GM19240 (cell line): ENCODE data around the gene TTLL10.

Source experiments
- DNase-seq: peaks from one replicate; pipeline ENCODE4 v3.0.0; 2011; ENCODE audit warnings: low spot score; ENCODE audit not compliant: insufficient read length

TTLL10 gene

GRCh38 chr1:1245817-1246576 lies 72.3 kb downstream of the TTLL10 start:
- no peak for DNase-seq

DNA sequence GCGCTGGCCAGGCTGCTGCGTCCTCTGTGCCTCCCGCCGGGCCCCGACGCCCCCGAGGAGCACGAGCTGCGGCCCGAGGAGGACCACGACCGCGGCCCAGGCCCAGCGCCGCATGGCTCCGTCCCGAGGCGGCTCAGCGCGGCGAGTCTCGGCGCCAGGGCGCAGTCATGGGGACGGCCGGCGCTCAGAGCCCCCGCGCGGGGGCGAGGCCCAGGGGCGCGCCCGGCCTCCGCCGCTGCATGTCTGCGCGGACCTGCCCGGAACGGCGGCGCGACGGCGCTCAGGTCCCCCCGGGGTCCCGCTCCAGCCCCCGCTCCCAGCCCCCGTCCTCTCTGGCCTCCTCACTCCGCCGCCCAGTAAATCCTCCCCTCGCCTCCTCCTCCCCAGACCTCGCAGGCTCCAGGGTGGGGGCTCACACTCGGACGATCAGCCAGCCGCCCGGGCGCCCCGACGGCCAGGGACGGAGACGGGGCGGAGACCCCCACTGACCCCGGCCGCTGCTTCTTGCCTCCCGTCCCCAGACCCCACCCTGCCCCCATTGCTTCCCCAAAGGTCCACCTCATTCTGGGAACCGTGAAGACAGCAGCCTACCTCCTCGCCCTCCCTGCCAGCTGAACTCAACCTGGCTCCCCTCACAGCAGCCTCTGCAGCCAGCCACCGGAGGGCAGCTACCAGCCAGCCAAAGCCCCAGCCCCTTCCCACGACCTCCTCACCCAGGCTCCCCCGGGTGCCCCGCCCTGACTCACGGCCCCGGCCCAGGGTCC lies 73.1 kb downstream of the TTLL10 start, which contains the start of gene C1QTNF12:
C1QTNF12 (minus strand) TSS at position 146 of the 764 bp plus-strand sequence; CDS start at position 114, 32 bp downstream.
- no peak for DNase-seq

DNA sequence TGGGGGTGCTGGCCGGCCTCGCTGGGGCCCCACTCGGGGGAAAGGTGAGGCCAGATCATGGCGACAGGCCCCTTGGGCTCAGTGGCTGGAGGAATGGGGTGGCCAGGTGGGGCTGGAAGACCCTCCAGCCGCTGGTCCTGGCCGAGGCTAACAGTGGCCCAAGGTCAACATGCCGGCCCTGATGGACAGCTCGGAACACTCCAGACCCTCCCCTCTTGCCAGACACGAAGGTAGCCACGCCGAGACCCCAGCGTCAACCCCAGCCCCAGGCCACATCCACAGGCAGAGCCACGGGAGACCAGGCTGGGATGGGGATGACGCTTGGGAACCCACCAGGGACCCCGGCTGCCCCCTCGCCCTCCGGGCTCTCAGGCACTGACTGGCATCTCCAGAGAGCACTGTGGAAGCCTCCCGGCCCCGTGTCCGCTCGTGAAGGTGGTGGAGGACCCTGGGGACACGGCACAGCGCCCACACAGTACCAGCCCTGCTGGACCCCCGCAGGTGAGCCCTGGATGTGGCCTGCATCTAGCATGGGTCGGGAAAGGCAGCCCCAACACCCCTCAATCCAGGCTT lies 73.7 kb downstream of the TTLL10 start:
- no peak for DNase-seq
